ENCODE results near the gene OR1F1. TPM values are rescaled to one million over a fixed set of nuclear protein-coding genes. Genes with fewer than 3 reads are reported as not detected.

The OR1F1 gene
- total and polyA plus RNA-seq, 2 donors (not counting 1 experiment from before 2014, with no cell fraction given): not detected

DNA sequence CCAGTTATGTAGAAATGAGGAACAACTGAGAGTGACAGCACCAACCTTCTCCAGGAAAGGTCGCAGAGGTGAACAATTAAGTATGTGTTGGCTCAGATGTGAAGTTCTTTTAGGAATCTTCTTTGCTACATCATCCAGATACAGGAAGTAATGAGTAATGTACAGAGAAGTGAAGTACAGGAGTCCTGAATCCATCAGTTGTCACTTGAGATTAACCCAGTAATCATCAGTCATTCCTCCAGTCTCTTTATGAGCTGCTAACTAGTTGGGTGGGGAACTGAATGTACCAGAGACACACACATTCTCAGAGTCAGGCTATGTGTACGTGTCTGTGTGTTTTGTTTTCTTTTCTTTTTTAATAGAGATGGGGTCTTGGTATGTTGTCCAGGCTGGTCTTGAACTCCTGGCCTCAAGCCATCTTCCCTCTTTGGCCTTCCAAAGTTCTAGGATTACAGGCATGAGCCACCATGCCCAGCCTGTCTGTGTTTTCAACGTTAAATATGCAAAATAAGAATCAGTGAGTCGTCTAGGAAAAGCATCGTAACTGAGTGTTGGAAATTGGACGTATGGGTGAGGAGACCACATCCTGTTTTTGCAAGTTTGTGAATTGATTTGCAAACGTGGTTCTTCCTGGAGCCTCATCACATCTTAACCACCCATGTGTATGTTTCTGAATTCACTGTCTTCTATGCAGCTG, 27.0 kb downstream of the OR1F1 start:
- no peaks in the 10 kb centered on the region for H4K20me1 ChIP-seq (ENCODE audit: control insufficient read depth, insufficient read depth, low read length, poor library complexity, severe bottlenecking)
- Mint-ChIP-seq H3K4me3 (peak overlapping the region; percentile 13), H3K4me1 (peaks cover 22% of the 10 kb centered on the region), H3K27ac (no peak overlapping the region), H3K27me3 (peaks cover 12% of the 10 kb centered on the region), H3K9me3 (ENCODE audit: insufficient read depth) (no peaks in the 10 kb centered on the region)
- peak overlapping the region; percentile 7 for H3K9ac ChIP-seq (ENCODE audit: low read length)
- peaks cover 0 to 44% (median 0%) of the 10 kb centered on the region in 3 donors for H3K9me3 ChIP-seq (ENCODE audit: control extremely low read depth in 1 of 3, control insufficient read depth in 2 of 3, insufficient read depth in 1 of 3, low read length in 2 of 3)
- ChIA-PET POLR2A (no interaction called here), CTCF (no interaction called here)
- H3K4me2 ChIP-seq (replicated peaks; ENCODE audit: low read depth, low read length, poor library complexity, severe bottlenecking): peak overlapping the region; percentile 16
- 0% methylated on average over 1 of the region's 7 CpGs for WGBS (ENCODE audit: insufficient coverage)
- no peak overlapping the region for H3K4me3 ChIP-seq (ENCODE audit: control extremely low read depth in 1 of 5, extremely low read depth in 1 of 5, insufficient read depth in 1 of 5, low read depth in 2 of 5, low read length in 4 of 5)
- TF ChIP-seq EZH2 (IDR thresholded peaks at IDR 0.05; ENCODE audit: borderline replicate concordance, insufficient read depth, low read depth, low read length, poor library complexity, severe bottlenecking): no peak
- no peaks in the 10 kb centered on the region for H3K79me2 ChIP-seq (ENCODE audit: control insufficient read depth, insufficient read depth, low read length)
- H3K36me3 ChIP-seq (replicated peaks in 1 of 2; ENCODE audit: control extremely low read depth in 1 of 2, control insufficient read depth in 1 of 2, extremely low read depth in 1 of 2, insufficient read depth in 2 of 2, low read length in 1 of 2): no peaks in the 10 kb centered on the region
- DNase-seq (no peak), ATAC-seq (ENCODE audit: low read depth) (peak; percentile 14)
- peak overlapping the region; percentile 24 for H2AFZ ChIP-seq (ENCODE audit: insufficient read depth, low read depth, low read length, poor library complexity, severe bottlenecking)
- intact Hi-C loops (cut with micrococcal nuclease): no loop called here
- peaks cover 0 to 3% (median 0%) of the 10 kb centered on the region in 4 experiments for H3K27me3 ChIP-seq (replicated peaks in 1 of 4; ENCODE audit: control extremely low read depth in 1 of 4, control insufficient read depth in 3 of 4, insufficient read depth in 4 of 4, low read length in 3 of 4)
- H3K4me1 ChIP-seq (ENCODE audit: control insufficient read depth in 2 of 2, insufficient read depth in 2 of 2, low read length in 2 of 2): peaks cover 14 to 16% of the 10 kb centered on the region in 2 donors
- peak overlapping the region in 1 of 2 donors; percentile 38 for H3K27ac ChIP-seq (ENCODE audit: low read length in 2 of 2)

DNA sequence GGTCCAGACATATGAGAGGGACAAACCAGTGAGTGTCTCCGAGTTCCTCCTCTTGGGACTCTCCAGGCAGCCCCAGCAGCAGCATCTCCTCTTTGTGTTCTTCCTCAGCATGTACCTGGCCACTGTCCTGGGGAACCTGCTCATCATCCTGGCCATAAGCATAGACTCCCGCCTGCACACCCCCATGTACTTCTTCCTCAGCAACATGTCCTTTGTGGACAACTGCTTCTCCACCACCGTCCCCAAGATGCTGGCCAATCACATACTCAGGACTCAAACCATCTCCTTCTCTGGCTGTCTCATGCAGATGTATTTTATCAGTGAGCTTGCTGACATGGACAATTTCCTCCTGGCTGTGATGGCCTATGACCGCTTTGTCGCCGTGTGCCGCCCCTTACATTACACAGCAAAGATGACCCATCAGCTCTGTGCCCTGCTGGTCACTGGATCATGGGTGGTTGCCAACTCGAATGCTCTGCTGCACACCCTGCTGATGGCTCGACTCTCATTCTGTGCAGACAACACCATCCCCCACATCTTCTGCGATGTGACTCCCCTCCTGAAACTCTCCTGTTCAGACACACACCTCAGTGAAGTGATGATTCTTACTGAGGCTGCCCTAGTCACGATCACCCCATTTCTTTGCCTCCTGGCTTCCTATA, 27.7 kb downstream of the OR1F1 start:
- WGBS (ENCODE audit: insufficient coverage): 78% methylated on average over 11 of the region's 11 CpGs
- H3K9me3 Mint-ChIP-seq (ENCODE audit: insufficient read depth): no peaks in the 10 kb centered on the region
- H3K27ac Mint-ChIP-seq: peak overlapping the region; percentile 10
- Histone ChIP-seq H3K4me1 (ENCODE audit: control insufficient read depth in 2 of 2, insufficient read depth in 2 of 2, low read length in 2 of 2) (peaks cover 14 to 16% of the 10 kb centered on the region in 2 donors), H3K27ac (ENCODE audit: low read length in 2 of 2) (peak overlapping the region in 1 of 2 donors; percentile 38), H3K36me3 (replicated peaks in 1 of 2; ENCODE audit: control extremely low read depth in 1 of 2, control insufficient read depth in 1 of 2, extremely low read depth in 1 of 2, insufficient read depth in 2 of 2, low read length in 1 of 2) (no peaks in the 10 kb centered on the region), H3K27me3 (replicated peaks in 1 of 4; ENCODE audit: control extremely low read depth in 1 of 4, control insufficient read depth in 3 of 4, insufficient read depth in 4 of 4, low read length in 3 of 4) (no peaks in the 10 kb centered on the region), H3K9me3 (ENCODE audit: control extremely low read depth in 1 of 3, control insufficient read depth in 2 of 3, insufficient read depth in 1 of 3, low read length in 2 of 3) (peaks cover 0 to 51% (median 2%) of the 10 kb centered on the region in 3 donors), H2AFZ (ENCODE audit: insufficient read depth, low read depth, low read length, poor library complexity, severe bottlenecking) (peak overlapping the region; percentile 24), H4K20me1 (ENCODE audit: control insufficient read depth, insufficient read depth, low read length, poor library complexity, severe bottlenecking) (no peaks in the 10 kb centered on the region), H3K4me3 (ENCODE audit: control extremely low read depth in 1 of 5, extremely low read depth in 1 of 5, insufficient read depth in 1 of 5, low read depth in 2 of 5, low read length in 4 of 5) (no peak overlapping the region), H3K4me2 (replicated peaks; ENCODE audit: low read depth, low read length, poor library complexity, severe bottlenecking) (peak overlapping the region; percentile 16), H3K9ac (ENCODE audit: low read length) (peak overlapping the region; percentile 7), H3K79me2 (ENCODE audit: control insufficient read depth, insufficient read depth, low read length) (no peaks in the 10 kb centered on the region)
- no peak for DNase-seq
- TF ChIP-seq EZH2 (IDR thresholded peaks at IDR 0.05; ENCODE audit: borderline replicate concordance, insufficient read depth, low read depth, low read length, poor library complexity, severe bottlenecking): no peak
- TF ChIP-seq, protein P1, sequence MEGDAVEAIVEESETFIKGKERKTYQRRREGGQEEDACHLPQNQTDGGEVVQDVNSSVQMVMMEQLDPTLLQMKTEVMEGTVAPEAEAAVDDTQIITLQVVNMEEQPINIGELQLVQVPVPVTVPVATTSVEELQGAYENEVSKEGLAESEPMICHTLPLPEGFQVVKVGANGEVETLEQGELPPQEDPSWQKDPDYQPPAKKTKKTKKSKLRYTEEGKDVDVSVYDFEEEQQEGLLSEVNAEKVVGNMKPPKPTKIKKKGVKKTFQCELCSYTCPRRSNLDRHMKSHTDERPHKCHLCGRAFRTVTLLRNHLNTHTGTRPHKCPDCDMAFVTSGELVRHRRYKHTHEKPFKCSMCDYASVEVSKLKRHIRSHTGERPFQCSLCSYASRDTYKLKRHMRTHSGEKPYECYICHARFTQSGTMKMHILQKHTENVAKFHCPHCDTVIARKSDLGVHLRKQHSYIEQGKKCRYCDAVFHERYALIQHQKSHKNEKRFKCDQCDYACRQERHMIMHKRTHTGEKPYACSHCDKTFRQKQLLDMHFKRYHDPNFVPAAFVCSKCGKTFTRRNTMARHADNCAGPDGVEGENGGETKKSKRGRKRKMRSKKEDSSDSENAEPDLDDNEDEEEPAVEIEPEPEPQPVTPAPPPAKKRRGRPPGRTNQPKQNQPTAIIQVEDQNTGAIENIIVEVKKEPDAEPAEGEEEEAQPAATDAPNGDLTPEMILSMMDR (IDR thresholded peaks at IDR 0.05): no peak
- ATAC-seq (ENCODE audit: low read depth): no peak
- POLR2A ChIA-PET: interaction anchor here (0.7 kb wide), 1 partner anchor 52 kb away, joined by 3 read pairs; no protein-coding TSS in a partner anchor
- intact Hi-C loops (cut with micrococcal nuclease): no loop called here
- H3K4me3 Mint-ChIP-seq: peak overlapping the region; percentile 29
- CTCF ChIA-PET: no interaction called here
- H3K27me3 Mint-ChIP-seq: peaks cover 8% of the 10 kb centered on the region
- peaks cover 22% of the 10 kb centered on the region for H3K4me1 Mint-ChIP-seq
